ENCODE measurements around the gene PDXDC1.
"Not testable (repeated sequence)": the region's sequence is repeated elsewhere in the genome, so short reads cannot be mapped to it uniquely, and the experiment has no call there.

The PDXDC1 gene

GRCh38 chr16:14974331-14974655, 533 bp upstream of the PDXDC1 start:
- peak; percentile 42 for DNase-seq (ENCODE audit: low spot score)

DNA sequence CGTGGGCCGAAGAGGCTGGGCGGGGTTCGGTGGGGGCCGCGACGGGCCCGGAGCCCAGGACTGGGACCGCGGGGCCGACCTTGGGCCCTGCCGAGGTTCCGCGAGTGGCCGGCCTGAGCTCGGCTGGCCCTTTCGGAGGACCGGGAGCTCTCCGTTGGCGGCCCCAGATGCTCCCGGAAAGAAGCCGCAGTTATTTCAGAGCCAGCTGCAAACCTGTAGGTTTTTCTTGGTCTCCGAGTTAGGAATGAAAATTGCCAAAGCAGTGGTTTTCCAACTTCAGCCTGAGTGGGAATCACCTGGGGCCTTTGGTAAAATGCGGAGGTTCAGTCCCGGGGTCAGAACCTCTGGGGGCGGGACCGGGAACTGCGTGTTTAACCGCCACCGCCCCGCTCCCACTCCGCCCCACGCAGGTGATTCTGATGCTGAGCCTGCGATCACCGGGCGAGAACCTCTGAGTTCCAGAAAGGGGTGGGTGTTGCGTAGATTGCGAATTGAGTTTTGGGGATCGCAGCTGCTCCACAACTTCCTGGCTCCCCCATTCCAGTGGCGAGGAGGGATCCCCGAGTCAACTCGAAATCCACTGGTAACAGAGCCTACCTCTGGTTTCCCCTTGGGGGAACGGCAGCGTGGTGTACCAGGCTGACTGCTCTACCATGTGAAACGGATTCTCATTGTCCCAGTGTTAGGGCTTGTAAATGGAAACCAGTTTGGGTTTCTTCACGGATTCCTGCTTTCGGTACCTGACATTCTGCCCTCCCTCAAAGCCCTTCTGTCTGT, 780 bp downstream of the PDXDC1 start:
- peak; percentile 39 for DNase-seq (ENCODE audit: low spot score)

- DNase-seq (ENCODE audit: low spot score), result not testable (repeated sequence)
These were observed 2.3 kb downstream of the PDXDC1 start for GRCh38 chr16:14976971-14977736.

GRCh38 chr16:14978281-14978680, 3.5 kb downstream of the PDXDC1 start:
- not testable (repeated sequence) for DNase-seq (ENCODE audit: low spot score)

- not testable (repeated sequence) for DNase-seq (ENCODE audit: low spot score)
These were observed 4.1 kb downstream of the PDXDC1 start for GRCh38 chr16:14978908-14979307.

DNA sequence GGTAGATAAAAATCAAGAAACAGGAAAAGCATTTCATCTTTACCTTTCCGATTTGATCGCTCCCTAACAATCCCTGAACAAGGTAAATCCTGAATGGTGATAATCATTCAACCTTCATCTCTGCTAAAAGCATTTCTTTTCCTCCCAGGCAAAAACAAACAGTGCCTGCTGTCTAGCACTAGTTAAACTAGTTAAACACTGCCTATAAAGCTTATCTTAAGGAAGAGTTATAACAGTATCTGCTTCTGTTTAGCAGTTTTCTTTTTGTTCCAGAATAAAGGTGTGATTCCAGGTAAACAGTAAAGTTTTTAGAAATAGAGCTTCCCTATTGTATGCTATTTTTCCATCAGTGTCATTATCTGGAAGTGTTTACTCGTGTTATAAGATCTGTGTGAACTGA, 6.4 kb downstream of the PDXDC1 start:
- not testable (repeated sequence) for DNase-seq (ENCODE audit: low spot score)

DNA sequence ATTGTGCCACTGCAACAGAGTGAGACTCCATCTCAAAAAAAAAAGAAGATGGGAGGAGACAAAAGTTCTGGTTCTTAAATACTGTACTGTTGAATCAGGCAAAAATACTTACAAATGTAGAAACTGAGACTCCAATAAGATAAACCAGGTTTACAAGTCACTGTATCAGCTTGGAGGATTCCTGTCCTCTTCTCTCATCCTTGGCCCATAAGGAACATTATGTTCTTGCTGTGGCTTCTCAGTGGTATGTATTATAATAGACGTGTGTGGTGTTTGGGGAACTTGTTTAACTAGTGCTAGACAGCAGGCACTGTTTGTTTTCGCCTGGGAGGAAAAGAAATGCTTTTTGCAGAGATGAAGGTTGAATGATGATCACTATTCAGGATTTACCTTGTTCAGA, 7.7 kb downstream of the PDXDC1 start:
- not testable (repeated sequence) for DNase-seq (ENCODE audit: low spot score)

DNA sequence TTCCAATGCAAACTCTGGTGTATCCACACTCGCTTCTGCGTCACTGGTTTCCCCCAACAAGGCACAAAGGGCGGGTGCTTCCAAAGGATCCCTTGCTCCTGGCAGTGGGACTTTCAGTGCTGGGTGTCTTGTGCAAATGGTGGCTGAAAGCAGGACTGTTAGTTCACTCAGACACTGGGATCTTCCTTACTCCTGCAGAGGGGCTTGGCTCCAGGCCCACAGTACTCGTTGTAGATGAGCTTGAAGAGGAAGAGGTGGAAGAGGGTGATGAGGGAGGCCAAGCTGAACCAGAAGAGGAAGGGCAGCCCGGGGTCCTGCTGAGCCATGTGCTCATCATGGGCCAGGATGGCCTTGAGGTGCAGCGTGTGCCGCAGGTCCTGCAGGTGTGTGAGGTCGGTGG, 13.3 kb downstream of the PDXDC1 start:
- not testable (repeated sequence) for DNase-seq (ENCODE audit: low spot score)

- DNase-seq (ENCODE audit: low spot score), result not testable (repeated sequence)
These were observed 13.9 kb downstream of the PDXDC1 start for GRCh38 chr16:14988661-14989191.

- DNase-seq (ENCODE audit: low spot score), result not testable (repeated sequence)
These were observed 14.8 kb downstream of the PDXDC1 start for GRCh38 chr16:14989291-14990281.

DNA sequence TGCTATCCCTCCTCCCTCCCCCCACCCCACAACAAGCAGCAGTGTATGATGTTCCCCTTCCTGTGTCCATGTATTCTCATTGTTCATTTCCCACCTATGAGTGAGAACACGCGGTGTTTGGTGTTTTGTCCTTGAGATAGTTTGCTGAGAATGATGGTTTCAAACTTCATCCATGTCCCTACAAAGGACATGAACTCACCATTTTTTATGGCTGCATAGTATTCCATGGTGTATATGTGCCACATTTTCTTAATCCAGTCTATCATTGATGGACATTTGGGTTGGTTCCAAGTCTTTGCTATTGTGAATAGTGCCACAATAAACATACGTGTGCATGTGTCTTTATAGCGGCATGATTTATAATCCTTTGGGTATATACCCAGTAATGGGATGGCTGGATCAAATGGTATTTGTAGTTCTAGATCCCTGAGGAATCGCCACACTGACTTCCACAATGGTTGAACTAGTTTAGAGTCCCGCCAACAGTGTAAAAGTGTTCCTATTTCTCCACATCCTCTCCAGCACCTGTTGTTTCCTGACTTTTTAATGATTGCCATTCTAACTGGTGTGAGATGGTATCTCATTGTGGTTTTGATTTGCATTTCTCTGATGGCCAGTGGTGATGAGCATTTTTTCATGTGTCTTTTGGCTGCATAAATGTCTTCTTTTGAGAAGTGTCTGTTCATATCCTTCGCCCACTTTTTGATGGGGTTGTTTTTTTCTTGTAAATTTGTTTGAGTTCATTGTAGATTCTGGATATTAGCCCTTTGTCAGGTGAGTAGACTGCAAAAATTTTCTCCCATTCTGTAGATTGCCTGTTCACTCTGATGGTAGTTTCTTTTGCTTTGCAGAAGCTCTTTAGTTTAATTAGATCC, 18.7 kb downstream of the PDXDC1 start:
- not testable (repeated sequence) for DNase-seq (ENCODE audit: low spot score)

DNA sequence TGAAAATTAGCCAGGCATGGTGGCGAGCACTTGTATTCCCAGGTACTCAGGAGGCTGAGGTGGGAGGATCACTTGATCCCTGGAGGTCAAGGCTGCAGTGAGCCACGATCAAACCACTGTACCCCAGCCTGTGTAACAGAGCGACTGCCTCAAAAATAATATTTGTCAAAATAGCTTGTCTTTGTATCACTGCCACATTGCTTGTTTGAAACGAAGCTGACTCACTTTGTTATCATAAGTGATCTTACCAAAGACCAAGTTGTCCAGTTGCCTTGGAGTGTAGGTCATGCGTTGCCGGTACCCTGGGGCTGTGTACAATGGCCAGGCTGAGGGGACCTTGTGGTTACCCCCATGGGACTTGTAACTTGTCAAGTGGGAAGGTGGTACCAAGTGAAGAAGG, 21.9 kb downstream of the PDXDC1 start:
- not testable (repeated sequence) for DNase-seq (ENCODE audit: low spot score)

DNA sequence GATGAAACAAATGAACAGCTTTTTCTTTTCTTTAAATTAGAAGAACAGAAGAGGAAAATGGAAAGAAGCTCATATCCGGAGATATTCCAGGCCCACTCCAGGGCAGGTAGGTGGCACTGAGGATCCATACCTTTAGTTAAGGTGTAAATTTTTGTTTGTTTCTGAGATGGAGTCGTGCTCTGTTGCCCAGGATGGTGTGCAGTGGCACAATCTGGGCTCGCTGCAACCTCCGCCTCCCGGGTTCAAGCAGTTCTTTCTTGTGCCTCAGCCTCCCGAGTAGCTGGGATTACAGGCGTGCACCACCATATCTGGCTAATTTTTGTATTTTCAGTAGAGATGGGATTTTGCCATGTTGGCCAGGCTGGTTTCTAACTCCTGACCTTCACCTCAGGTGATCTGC, 23.5 kb downstream of the PDXDC1 start:
- DNase-seq (ENCODE audit: low spot score), result not testable (repeated sequence)

GRCh38 chr16:14999845-15000244, 25.0 kb downstream of the PDXDC1 start:
- not testable (repeated sequence) for DNase-seq (ENCODE audit: low spot score)

DNA sequence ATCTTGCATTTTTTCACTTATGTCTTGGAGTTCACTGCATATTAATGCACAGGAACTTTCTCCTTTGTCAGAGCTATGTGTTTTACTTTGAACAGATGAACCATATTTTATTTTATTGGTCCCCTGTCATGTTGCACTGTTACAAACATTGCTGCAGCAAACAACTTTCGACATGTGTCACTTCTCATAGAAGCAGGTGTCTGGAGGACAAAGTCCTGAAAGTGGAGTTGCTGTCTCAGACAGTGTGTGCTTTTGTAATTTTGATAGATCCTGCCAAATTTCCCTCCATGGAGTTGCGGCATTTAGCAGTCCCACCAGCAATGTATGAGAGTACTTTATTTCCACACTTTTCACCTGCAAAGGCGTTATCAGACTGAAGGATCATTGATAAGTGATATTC, 27.6 kb downstream of the PDXDC1 start:
- not testable (repeated sequence) for DNase-seq (ENCODE audit: low spot score)

- not testable (repeated sequence) for DNase-seq (ENCODE audit: low spot score)
These were observed 30.7 kb downstream of the PDXDC1 start for GRCh38 chr16:15005357-15006132.

GRCh38 chr16:15008647-15009046, 33.8 kb downstream of the PDXDC1 start:
- DNase-seq (ENCODE audit: low spot score), result not testable (repeated sequence)

- DNase-seq (ENCODE audit: low spot score), result not testable (repeated sequence)
These were observed 38.1 kb downstream of the PDXDC1 start for GRCh38 chr16:15012941-15013340.

DNA sequence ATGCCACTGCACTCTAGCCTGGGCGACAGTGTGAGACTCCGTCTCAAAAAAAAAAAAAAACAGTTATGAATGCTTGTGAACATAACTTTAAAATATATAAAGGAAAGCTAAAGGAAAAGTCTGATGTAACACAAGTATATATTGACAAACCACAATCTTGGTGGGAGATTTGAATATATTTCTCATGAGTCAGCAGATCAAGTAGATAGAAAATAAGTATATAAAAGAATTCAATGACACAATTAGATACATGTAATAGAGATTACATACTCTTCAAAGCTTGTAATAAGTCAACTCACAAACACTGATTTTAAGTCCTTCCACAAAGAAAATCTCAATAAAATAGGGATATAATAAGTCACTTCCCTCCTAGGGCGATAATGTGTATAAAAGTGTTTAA, 40.8 kb downstream of the PDXDC1 start:
- not testable (repeated sequence) for DNase-seq (ENCODE audit: low spot score)

- not testable (repeated sequence) for DNase-seq (ENCODE audit: low spot score)
These were observed 41.5 kb downstream of the PDXDC1 start for GRCh38 chr16:15016354-15016753.

Data from putamen (tissue), 1 donor.